ENCODE data around the gene HNRNPC. TPM values are rescaled to one million over a fixed set of nuclear protein-coding genes. Genes with fewer than 3 reads are reported as not detected.

Gene HNRNPC
- total and polyA plus RNA-seq, 9 of the 15 experiments (the other 6 are each of a cell fraction or from before 2014, with no cell fraction given): 679 to 1,557 (median 1,191) TPM

DNA sequence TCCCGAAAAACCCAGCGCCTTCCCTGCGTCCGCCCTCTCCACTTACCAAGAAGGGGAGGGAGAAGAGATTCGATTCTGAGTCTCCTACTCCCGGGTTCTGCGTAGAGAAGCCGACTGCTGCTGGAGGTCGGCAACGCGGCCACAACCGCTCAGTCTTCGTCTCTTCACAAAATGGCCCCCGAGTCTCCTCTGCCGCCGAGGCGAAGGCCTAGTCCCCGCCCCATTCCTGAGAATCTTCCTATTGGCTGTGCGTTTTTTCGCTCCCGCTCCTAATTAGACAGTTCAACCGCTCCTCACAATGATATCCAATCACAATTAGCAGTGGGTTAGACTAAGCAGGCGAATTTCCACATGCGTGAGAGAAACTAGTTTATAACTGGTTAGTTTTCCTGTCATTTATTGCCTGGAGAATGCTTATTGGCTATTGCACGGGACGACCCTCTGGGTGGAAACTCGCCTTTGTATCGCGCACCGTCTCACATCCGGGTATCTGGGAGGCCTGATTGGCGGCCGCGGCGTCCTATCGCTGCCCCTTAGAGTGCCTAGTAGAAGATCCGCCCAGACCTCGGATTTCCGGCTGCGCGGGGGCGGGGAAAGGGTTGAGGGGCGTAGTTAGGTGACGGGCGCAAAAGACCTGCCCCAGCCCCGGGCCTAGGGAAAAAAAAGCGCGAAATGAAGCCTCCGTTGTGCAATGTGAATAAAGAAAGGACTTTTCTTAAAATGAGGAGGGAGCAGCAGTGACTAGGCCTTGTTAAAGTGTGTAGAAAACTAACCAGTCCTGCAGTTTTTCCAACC, at the start of gene HNRNPC (continued):
- TF ChIP-seq, protein P1, sequence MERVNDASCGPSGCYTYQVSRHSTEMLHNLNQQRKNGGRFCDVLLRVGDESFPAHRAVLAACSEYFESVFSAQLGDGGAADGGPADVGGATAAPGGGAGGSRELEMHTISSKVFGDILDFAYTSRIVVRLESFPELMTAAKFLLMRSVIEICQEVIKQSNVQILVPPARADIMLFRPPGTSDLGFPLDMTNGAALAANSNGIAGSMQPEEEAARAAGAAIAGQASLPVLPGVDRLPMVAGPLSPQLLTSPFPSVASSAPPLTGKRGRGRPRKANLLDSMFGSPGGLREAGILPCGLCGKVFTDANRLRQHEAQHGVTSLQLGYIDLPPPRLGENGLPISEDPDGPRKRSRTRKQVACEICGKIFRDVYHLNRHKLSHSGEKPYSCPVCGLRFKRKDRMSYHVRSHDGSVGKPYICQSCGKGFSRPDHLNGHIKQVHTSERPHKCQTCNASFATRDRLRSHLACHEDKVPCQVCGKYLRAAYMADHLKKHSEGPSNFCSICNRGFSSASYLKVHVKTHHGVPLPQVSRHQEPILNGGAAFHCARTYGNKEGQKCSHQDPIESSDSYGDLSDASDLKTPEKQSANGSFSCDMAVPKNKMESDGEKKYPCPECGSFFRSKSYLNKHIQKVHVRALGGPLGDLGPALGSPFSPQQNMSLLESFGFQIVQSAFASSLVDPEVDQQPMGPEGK (CRISPR knock-in tag; IDR thresholded peaks at IDR 0.05; ENCODE audit: borderline replicate concordance): no peak
- no peak for TF ChIP-seq STAT5A (IDR thresholded peaks at IDR 0.05; ENCODE audit: borderline replicate concordance, low read length)
- no peak for TF ChIP-seq SMARCE1 (IDR thresholded peaks at IDR 0.05)
- TF ChIP-seq ZNF311 (CRISPR knock-in tag; IDR thresholded peaks at IDR 0.05): no peak
- TF ChIP-seq, protein P2, sequence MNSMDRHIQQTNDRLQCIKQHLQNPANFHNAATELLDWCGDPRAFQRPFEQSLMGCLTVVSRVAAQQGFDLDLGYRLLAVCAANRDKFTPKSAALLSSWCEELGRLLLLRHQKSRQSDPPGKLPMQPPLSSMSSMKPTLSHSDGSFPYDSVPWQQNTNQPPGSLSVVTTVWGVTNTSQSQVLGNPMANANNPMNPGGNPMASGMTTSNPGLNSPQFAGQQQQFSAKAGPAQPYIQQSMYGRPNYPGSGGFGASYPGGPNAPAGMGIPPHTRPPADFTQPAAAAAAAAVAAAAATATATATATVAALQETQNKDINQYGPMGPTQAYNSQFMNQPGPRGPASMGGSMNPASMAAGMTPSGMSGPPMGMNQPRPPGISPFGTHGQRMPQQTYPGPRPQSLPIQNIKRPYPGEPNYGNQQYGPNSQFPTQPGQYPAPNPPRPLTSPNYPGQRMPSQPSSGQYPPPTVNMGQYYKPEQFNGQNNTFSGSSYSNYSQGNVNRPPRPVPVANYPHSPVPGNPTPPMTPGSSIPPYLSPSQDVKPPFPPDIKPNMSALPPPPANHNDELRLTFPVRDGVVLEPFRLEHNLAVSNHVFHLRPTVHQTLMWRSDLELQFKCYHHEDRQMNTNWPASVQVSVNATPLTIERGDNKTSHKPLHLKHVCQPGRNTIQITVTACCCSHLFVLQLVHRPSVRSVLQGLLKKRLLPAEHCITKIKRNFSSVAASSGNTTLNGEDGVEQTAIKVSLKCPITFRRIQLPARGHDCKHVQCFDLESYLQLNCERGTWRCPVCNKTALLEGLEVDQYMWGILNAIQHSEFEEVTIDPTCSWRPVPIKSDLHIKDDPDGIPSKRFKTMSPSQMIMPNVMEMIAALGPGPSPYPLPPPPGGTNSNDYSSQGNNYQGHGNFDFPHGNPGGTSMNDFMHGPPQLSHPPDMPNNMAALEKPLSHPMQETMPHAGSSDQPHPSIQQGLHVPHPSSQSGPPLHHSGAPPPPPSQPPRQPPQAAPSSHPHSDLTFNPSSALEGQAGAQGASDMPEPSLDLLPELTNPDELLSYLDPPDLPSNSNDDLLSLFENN (IDR thresholded peaks at IDR 0.05; ENCODE audit: low read depth in 2 of 2, low read length in 2 of 2): no peak; a peak in 1 of 4 replicates
- no peak for TF ChIP-seq ZKSCAN1 (IDR thresholded peaks at IDR 0.05; ENCODE audit: low read depth, low read length)
- TF ChIP-seq, protein P3, sequence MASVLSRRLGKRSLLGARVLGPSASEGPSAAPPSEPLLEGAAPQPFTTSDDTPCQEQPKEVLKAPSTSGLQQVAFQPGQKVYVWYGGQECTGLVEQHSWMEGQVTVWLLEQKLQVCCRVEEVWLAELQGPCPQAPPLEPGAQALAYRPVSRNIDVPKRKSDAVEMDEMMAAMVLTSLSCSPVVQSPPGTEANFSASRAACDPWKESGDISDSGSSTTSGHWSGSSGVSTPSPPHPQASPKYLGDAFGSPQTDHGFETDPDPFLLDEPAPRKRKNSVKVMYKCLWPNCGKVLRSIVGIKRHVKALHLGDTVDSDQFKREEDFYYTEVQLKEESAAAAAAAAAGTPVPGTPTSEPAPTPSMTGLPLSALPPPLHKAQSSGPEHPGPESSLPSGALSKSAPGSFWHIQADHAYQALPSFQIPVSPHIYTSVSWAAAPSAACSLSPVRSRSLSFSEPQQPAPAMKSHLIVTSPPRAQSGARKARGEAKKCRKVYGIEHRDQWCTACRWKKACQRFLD (CRISPR knock-in tag; IDR thresholded peaks at IDR 0.05): no peak
- no peak for TF ChIP-seq KLF13 (tag; IDR thresholded peaks at IDR 0.05; ENCODE audit: borderline replicate concordance, low read depth)
- no peak for TF ChIP-seq ELF4 (CRISPR knock-in tag; IDR thresholded peaks at IDR 0.05)
- TF ChIP-seq HSF4 (CRISPR knock-in tag; IDR thresholded peaks at IDR 0.05; ENCODE audit: borderline replicate concordance): no peak
- TF ChIP-seq, protein P4, sequence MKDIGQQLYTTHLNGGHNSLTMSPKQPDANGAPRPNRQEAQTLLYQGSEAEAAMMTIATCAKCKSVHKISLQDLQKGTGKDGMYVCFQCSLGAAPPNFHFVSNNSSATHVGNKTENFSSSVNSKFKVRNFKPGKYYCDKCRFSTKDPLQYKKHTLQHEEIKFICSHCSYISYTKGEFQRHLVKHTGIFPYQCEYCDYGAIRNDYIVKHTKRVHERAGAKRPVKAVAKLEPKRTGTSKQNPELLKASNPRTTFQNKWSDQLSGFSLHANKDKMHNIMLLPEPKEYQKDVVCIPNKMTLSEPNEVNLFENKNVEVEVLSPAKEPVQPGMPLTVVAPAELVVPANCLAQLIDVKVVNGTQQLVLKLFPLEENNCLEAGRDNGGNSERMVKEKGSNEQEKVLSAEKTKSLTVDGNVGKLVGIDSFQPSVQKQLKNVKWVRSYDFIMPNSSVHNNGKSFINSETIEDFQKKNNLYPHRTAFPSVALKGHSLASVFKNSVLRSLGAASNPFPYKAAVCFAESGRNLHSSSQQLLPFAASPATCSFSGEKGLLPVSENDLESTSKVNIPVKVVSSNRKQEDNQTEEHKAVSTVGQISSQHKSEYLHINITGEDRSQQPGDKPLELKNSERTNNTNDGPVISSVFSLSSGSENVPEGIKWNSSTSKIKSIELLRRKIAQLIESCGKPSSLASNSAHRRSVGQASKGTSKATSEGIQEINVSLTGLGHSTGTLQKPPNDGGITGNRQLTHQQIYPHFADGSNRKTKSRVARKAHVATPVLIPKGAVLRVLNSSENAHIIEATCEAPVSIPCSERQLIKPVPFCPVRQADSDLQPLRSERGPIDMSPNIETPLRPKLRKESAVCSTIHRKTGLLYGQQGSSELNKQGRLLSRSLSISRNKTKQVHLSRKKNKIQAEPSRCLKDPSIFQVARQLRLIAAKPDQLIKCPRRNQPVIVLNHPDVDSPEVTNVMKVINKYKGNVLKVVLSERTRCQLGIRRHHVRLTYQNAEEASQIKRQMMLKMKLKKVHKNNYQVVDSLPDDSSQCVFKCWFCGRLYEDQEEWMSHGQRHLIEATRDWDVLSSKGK (CRISPR knock-in tag; IDR thresholded peaks at IDR 0.05): no peak
- TF ChIP-seq, protein P5, sequence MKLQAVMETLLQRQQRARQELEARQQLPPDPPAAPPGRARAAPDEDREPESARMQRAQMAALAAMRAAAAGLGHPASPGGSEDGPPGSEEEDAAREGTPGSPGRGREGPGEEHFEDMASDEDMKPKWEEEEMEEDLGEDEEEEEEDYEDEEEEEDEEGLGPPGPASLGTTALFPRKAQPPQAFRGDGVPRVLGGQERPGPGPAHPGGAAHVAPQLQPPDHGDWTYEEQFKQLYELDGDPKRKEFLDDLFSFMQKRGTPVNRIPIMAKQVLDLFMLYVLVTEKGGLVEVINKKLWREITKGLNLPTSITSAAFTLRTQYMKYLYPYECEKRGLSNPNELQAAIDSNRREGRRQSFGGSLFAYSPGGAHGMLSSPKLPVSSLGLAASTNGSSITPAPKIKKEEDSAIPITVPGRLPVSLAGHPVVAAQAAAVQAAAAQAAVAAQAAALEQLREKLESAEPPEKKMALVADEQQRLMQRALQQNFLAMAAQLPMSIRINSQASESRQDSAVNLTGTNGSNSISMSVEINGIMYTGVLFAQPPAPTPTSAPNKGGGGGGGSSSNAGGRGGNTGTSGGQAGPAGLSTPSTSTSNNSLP (IDR thresholded peaks at IDR 0.05; ENCODE audit: borderline replicate concordance, low read depth, low read length): peak; percentile 71; the same call in 1 of the 2 replicates
